IMR-90 (cell line): Measurements from ENCODE around the gene UBR4.

ENCODE experiments used
- BHLHE40 ChIP-seq: fragments of 150-350 bp; IDR thresholded peaks from 2 replicates; pipeline ENCODE4 v1.6.1; 2016; ENCODE audit warnings: mild to moderate bottlenecking, low read depth, low read length
- CEBPB ChIP-seq: IDR thresholded peaks from 2 replicates; pipeline ENCODE4 v1.6.1; 2012; ENCODE audit warnings: low read depth, low read length, improper control_type of control experiment
- CTCF ChIP-seq: conservative IDR thresholded peaks from 2 replicates; pipeline ENCODE4 v1.5.1; 2012; ENCODE audit warnings: mild to moderate bottlenecking, low read depth, low read length, improper control_type of control experiment
- ELK1 ChIP-seq: fragments of 150-350 bp; IDR thresholded peaks from 2 replicates; pipeline ENCODE4 v1.6.1; 2016; ENCODE audit warnings: low read depth, mild to moderate bottlenecking, low read length, moderate library complexity, borderline replicate concordance
- MAFK ChIP-seq: IDR thresholded peaks from 2 replicates; pipeline ENCODE4 v1.6.1; 2012; ENCODE audit warnings: low read depth, low read length, improper control_type of control experiment
- MXI1 ChIP-seq: IDR thresholded peaks from 2 replicates; pipeline ENCODE4 v1.6.1; 2012; ENCODE audit warnings: low read depth, mild to moderate bottlenecking, low read length, moderate library complexity, borderline replicate concordance
- POLR2A ChIP-seq: IDR thresholded peaks from 2 replicates; pipeline ENCODE4 v1.6.1; 2012; ENCODE audit warnings: mild to moderate bottlenecking, low read depth, low read length
- RAD21 ChIP-seq: IDR thresholded peaks from 2 replicates; pipeline ENCODE4 v1.6.1; 2012; ENCODE audit warnings: low read length, improper control_type of control experiment
- RCOR1 ChIP-seq: IDR thresholded peaks from 2 replicates; pipeline ENCODE4 v1.6.1; 2012; ENCODE audit warnings: mild to moderate bottlenecking, low read length, improper control_type of control experiment; ENCODE audit not compliant: insufficient replicate concordance
- RFX5 ChIP-seq: IDR thresholded peaks from 2 replicates; pipeline ENCODE4 v1.8.0; 2012; ENCODE audit warnings: low read depth, mild to moderate bottlenecking, low read length, moderate library complexity
- SMC3 ChIP-seq: fragments of 150-350 bp; IDR thresholded peaks from 2 replicates; pipeline ENCODE4 v1.6.1; 2016; ENCODE audit warnings: low read depth, mild to moderate bottlenecking, antibody characterized with exemption, low read length, moderate library complexity
- TF ChIP-seq, protein P1 (sequence below): fragments of 150-350 bp; IDR thresholded peaks from 2 replicates; pipeline ENCODE4 v1.6.1; 2017; ENCODE audit warnings: mild to moderate bottlenecking, antibody characterized with exemption, low read length, low read depth

DNA sequence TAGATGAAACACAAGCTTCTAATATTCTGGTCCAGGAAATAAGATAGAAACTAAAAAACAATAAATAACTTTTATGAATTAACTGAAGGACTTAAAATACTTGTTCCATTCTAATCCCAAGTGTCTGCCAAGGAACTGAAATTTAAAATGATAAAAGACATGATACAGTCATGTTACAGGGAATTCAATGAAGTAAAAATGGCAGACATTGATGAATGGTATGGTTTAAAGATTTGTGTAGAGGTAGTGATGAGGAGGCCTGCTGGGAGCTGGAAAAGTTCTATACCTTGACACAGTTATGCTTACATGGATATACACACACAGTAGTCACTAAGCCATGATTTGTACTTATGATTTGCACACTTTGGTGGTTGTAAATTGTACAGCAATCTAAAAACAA is 2.1 kb upstream of the UBR4 start:
- TF ChIP-seq POLR2A (no peak), CTCF (no peak), SMC3 (no peak), CEBPB (no peak), RAD21 (no peak), MAFK (no peak), ELK1 (no peak), RFX5 (no peak), RCOR1 (no peak), MXI1 (no peak), BHLHE40 (no peak)
- TF ChIP-seq, protein P1, sequence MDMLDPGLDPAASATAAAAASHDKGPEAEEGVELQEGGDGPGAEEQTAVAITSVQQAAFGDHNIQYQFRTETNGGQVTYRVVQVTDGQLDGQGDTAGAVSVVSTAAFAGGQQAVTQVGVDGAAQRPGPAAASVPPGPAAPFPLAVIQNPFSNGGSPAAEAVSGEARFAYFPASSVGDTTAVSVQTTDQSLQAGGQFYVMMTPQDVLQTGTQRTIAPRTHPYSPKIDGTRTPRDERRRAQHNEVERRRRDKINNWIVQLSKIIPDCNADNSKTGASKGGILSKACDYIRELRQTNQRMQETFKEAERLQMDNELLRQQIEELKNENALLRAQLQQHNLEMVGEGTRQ: no peak
